ENCODE measurements around the gene PRKCH. TPM values are rescaled to one million over a fixed set of nuclear protein-coding genes. Genes with fewer than 3 reads are reported as not detected.

The PRKCH gene
- total RNA-seq, 1 experiment from 2014 or later: 18.3 TPM

- H3K36me3 Mint-ChIP-seq (ENCODE audit: insufficient read depth, unreplicated experiment): no peaks in the 10 kb centered on the region
- H3K4me1 ChIP-seq: peaks cover 29% of the 10 kb centered on the region
These were observed 235.1 kb downstream of the PRKCH start for GRCh38 chr14:61556455-61556854.

GRCh38 chr14:61557262-61557661 lies 235.9 kb downstream of the PRKCH start:
- H3K27me3 Mint-ChIP-seq (ENCODE audit: insufficient read depth, unreplicated experiment): no peaks in the 10 kb centered on the region
- TF ChIP-seq CTCF (IDR thresholded peaks at IDR 0.05; ENCODE audit: insufficient read depth in 1 of 2, low read depth in 1 of 2, low read length in 1 of 2, severe bottlenecking in 1 of 2, unreplicated experiment in 1 of 2): no peak
- no peaks in the 10 kb centered on the region for H3K9me3 Mint-ChIP-seq (ENCODE audit: unreplicated experiment)
- H3K36me3 Mint-ChIP-seq (ENCODE audit: insufficient read depth, unreplicated experiment): no peaks in the 10 kb centered on the region
- ChIA-PET CTCF (interaction anchor here (0.6 kb wide), 1 partner anchor 98 kb away, joined by 4 read pairs; no protein-coding TSS in a partner anchor), POLR2A (no interaction called here)
- Histone ChIP-seq H3K27me3 (replicated peaks; ENCODE audit: control insufficient read depth, insufficient read depth, low read length) (no peaks in the 10 kb centered on the region), H3K36me3 (ENCODE audit: control insufficient read depth, insufficient read depth, low read length) (no peaks in the 10 kb centered on the region), H3K4me3 (ENCODE audit: low read depth, low read length) (no peak overlapping the region), H3K9me3 (no peaks in the 10 kb centered on the region), H3K4me1 (peaks cover 37% of the 10 kb centered on the region)
- intact Hi-C loops (cut with micrococcal nuclease; ENCODE audit: unreplicated experiment): no loop called here
- BruUV-seq (replicated peaks): no TSS peak
- peaks cover 34% of the 10 kb centered on the region for H3K4me1 Mint-ChIP-seq (ENCODE audit: low read depth, unreplicated experiment)
- peak overlapping the region; percentile 20 for H3K27ac Mint-ChIP-seq (ENCODE audit: unreplicated experiment)
- no peak for DNase-seq
- peak overlapping the region; percentile 18 for H3K4me3 Mint-ChIP-seq (ENCODE audit: unreplicated experiment)

More at GRCh38 chr14:61556455-61556854, 235.1 kb downstream of the PRKCH start:
- DNase-seq: no peak
- no peaks in the 10 kb centered on the region for H3K9me3 ChIP-seq
- CTCF ChIA-PET: no interaction called here
- H3K4me3 ChIP-seq (ENCODE audit: low read depth, low read length): no peak overlapping the region
- Mint-ChIP-seq H3K4me3 (ENCODE audit: unreplicated experiment) (no peak overlapping the region), H3K9me3 (ENCODE audit: unreplicated experiment) (no peaks in the 10 kb centered on the region), H3K27me3 (ENCODE audit: insufficient read depth, unreplicated experiment) (no peaks in the 10 kb centered on the region), H3K4me1 (ENCODE audit: low read depth, unreplicated experiment) (peaks cover 28% of the 10 kb centered on the region), H3K27ac (ENCODE audit: unreplicated experiment) (no peak overlapping the region)
- no peaks in the 10 kb centered on the region for H3K27me3 ChIP-seq (replicated peaks; ENCODE audit: control insufficient read depth, insufficient read depth, low read length)
- no peaks in the 10 kb centered on the region for H3K36me3 ChIP-seq (ENCODE audit: control insufficient read depth, insufficient read depth, low read length)
- TF ChIP-seq CTCF (IDR thresholded peaks at IDR 0.05; ENCODE audit: insufficient read depth in 1 of 2, low read depth in 1 of 2, low read length in 1 of 2, severe bottlenecking in 1 of 2, unreplicated experiment in 1 of 2): no peak
- intact Hi-C loops (cut with micrococcal nuclease; ENCODE audit: unreplicated experiment): no loop called here
- BruUV-seq (replicated peaks): no TSS peak
- POLR2A ChIA-PET: no interaction called here

GRCh38 chr14:61557854-61558253 lies 236.5 kb downstream of the PRKCH start:
- H3K27me3 Mint-ChIP-seq (ENCODE audit: insufficient read depth, unreplicated experiment): no peaks in the 10 kb centered on the region
- H3K36me3 Mint-ChIP-seq (ENCODE audit: insufficient read depth, unreplicated experiment): peaks cover 3% of the 10 kb centered on the region
- H3K4me1 Mint-ChIP-seq (ENCODE audit: low read depth, unreplicated experiment): peaks cover 38% of the 10 kb centered on the region
- no peaks in the 10 kb centered on the region for H3K27me3 ChIP-seq (replicated peaks; ENCODE audit: control insufficient read depth, insufficient read depth, low read length)
- peaks cover 37% of the 10 kb centered on the region for H3K4me1 ChIP-seq
- POLR2A ChIA-PET: no interaction called here
- intact Hi-C loops (cut with micrococcal nuclease; ENCODE audit: unreplicated experiment): loop anchor here (2.0 kb wide), 1 partner anchor 83 kb away; no protein-coding TSS in a partner anchor
- H3K4me3 ChIP-seq (ENCODE audit: low read depth, low read length): no peak overlapping the region
- no peak overlapping the region for H3K27ac Mint-ChIP-seq (ENCODE audit: unreplicated experiment)
- no peaks in the 10 kb centered on the region for H3K9me3 ChIP-seq
- no peak for DNase-seq
- no TSS peak for BruUV-seq (replicated peaks)
- TF ChIP-seq CTCF (IDR thresholded peaks at IDR 0.05; ENCODE audit: insufficient read depth in 1 of 2, low read depth in 1 of 2, low read length in 1 of 2, severe bottlenecking in 1 of 2, unreplicated experiment in 1 of 2): no peak
- H3K4me3 Mint-ChIP-seq (ENCODE audit: unreplicated experiment): no peak overlapping the region
- no peaks in the 10 kb centered on the region for H3K9me3 Mint-ChIP-seq (ENCODE audit: unreplicated experiment)
- CTCF ChIA-PET: interaction anchor here (0.6 kb wide), 1 partner anchor 99 kb away, joined by 4 read pairs; no protein-coding TSS in a partner anchor
- no peaks in the 10 kb centered on the region for H3K36me3 ChIP-seq (ENCODE audit: control insufficient read depth, insufficient read depth, low read length)
